H1 (cell line): ENCODE measurements around the gene LLGL2. TPM values are rescaled to one million over a fixed set of nuclear protein-coding genes. Genes with fewer than 3 reads are reported as not detected.

Experiments used
- CTCF ChIA-PET: fragments of 300-600 bp; sonication (Branson Sonifier 250); formaldehyde crosslinking; loops from one replicate; lab custom pipeline; 2021; ENCODE audit not compliant: partially characterized antibody; lab: Charles Lee
- POLR2A ChIA-PET: fragments of 300-600 bp; sonication (Branson Sonifier 250); formaldehyde crosslinking; loops from one replicate; lab custom pipeline; 2021; ENCODE audit warnings: inconsistent platforms; ENCODE audit not compliant: partially characterized antibody; lab: Charles Lee
- DNase-seq, 2 experiments: peaks; one replicate each; pipeline versions ENCODE4 v3.0.0 to v3.0.0-alpha.2; 2010 to 2022; ENCODE audit warnings: low spot score in 2 of 2, low read depth in 1 of 2, mixed read lengths in 1 of 2
- FAIRE-seq: peaks from 2 replicates; lab custom pipeline; 2011; peaks lifted over from hg19 to GRCh38; lab: Jason Lieb, UNC
- H2AFZ ChIP-seq: 2 replicates; pipeline ENCODE4 v1.8.1; 2012; ENCODE audit warnings: low read length, inconsistent platforms
- H2AK5ac ChIP-seq: 2 replicates; pipeline ENCODE4 v1.6.1; 2013; ENCODE audit warnings: low read depth, low read length
- H2BK120ac ChIP-seq: replicated peaks from 2 replicates; pipeline ENCODE3; 2013; ENCODE audit warnings: low read depth, low read length, inconsistent platforms
- H2BK12ac ChIP-seq: 2 replicates; pipeline ENCODE4 v1.6.1; 2013; ENCODE audit warnings: low read depth, low read length
- H2BK15ac ChIP-seq: 2 replicates; pipeline ENCODE4 v1.6.1; 2013; ENCODE audit warnings: low read length
- H2BK20ac ChIP-seq: 2 replicates; pipeline ENCODE4 v1.6.1; 2013; ENCODE audit warnings: low read length
- H2BK5ac ChIP-seq: 2 replicates; pipeline ENCODE4 v1.6.1; 2013; ENCODE audit warnings: low read depth, low read length
- H3K14ac ChIP-seq: 2 replicates; pipeline ENCODE4 v1.6.1; 2013; ENCODE audit warnings: inconsistent platforms; ENCODE audit not compliant: insufficient read length
- H3K18ac ChIP-seq: 2 replicates; pipeline ENCODE4 v1.6.1; 2013; ENCODE audit warnings: low read length; ENCODE audit errors: extremely low read depth
- H3K23ac ChIP-seq: 2 replicates; pipeline ENCODE4 v1.6.1; 2013; ENCODE audit warnings: inconsistent platforms; ENCODE audit not compliant: insufficient read length
- H3K23me2 ChIP-seq: 2 replicates; pipeline ENCODE4 v1.6.1; 2013; ENCODE audit warnings: low read depth, low read length
- H3K27ac ChIP-seq: 2 replicates; pipeline ENCODE4 v1.6.1; 2011; ENCODE audit warnings: low read depth, low read length, inconsistent platforms
- H3K27me3 ChIP-seq, 4 experiments: replicated peaks in 1 of 4; 1 replicate in 1 of 4; 2 replicates in 3 of 4; pipeline versions ENCODE4 v1.6.1 to v1.8.1; 2011 to 2013; ENCODE audit warnings: low read length in 3 of 4, mild to moderate bottlenecking in 3 of 4, inconsistent platforms in 2 of 4, mixed read lengths in 2 of 4, moderate library complexity in 1 of 4; ENCODE audit not compliant: control insufficient read depth in 3 of 4, insufficient read depth in 3 of 4; ENCODE audit errors: extremely low read depth in 1 of 4
- H3K36me3 ChIP-seq, 4 experiments: 2 replicates each; pipeline versions ENCODE4 v1.6.1 to v1.8.1; 2011 to 2013; ENCODE audit warnings: mild to moderate bottlenecking in 4 of 4, low read length in 3 of 4, moderate library complexity in 2 of 4, control low read depth in 1 of 4, inconsistent platforms in 1 of 4; ENCODE audit not compliant: insufficient read depth in 4 of 4, control insufficient read depth in 2 of 4
- H3K4ac ChIP-seq: replicated peaks from 2 replicates; pipeline ENCODE3; 2013; ENCODE audit warnings: low read length, low read depth, mixed read lengths, inconsistent platforms; ENCODE audit not compliant: insufficient read length
- H3K4me1 ChIP-seq, 4 experiments: replicated peaks in 1 of 4; 1 replicate in 1 of 4; 2 replicates in 3 of 4; pipeline versions ENCODE4 v1.6.1 to v1.8.1; 2011 to 2013; ENCODE audit warnings: low read length in 3 of 4, inconsistent platforms in 2 of 4, mixed read lengths in 1 of 4; ENCODE audit not compliant: insufficient read depth in 4 of 4, control insufficient read depth in 3 of 4
- H3K4me2 ChIP-seq, 2 experiments: 2 replicates each; pipeline versions ENCODE4 v1.6.1 to v1.8.1; 2011 to 2013; ENCODE audit warnings: low read depth in 2 of 2, low read length in 2 of 2, control low read depth in 1 of 2, inconsistent platforms in 1 of 2, mild to moderate bottlenecking in 1 of 2; ENCODE audit not compliant: insufficient read depth in 1 of 2
- H3K4me3 ChIP-seq, 4 experiments: fragments of 200-600, 300-600 bp in 1 of 4; sonication (generic), shearing (Covaris generic), sonication (Bioruptor Twin) in 1 of 4; 2 replicates each; pipeline versions ENCODE4 v1.5.1 to v1.8.1; 2011 to 2016; ENCODE audit warnings: low read length in 4 of 4, low read depth in 3 of 4, control low read depth in 2 of 4, inconsistent platforms in 2 of 4, mild to moderate bottlenecking in 2 of 4, mixed read lengths in 1 of 4, moderate library complexity in 1 of 4; ENCODE audit not compliant: insufficient read depth in 2 of 4; ENCODE audit errors: extremely low read depth in 1 of 4
- H3K56ac ChIP-seq: replicated peaks from 2 replicates; pipeline ENCODE3; 2013; ENCODE audit warnings: low read depth, mild to moderate bottlenecking, mixed read lengths, low read length, inconsistent platforms; ENCODE audit not compliant: insufficient read length
- H3K79me1 ChIP-seq: 2 replicates; pipeline ENCODE4 v1.6.1; 2013; ENCODE audit warnings: low read depth, low read length, control low read depth
- H3K79me2 ChIP-seq, 2 experiments: 2 replicates each; pipeline versions ENCODE4 v1.6.1 to v1.8.1; 2012 to 2013; ENCODE audit warnings: low read length in 2 of 2, mild to moderate bottlenecking in 2 of 2, inconsistent platforms in 1 of 2; ENCODE audit not compliant: insufficient read depth in 2 of 2, control insufficient read depth in 1 of 2
- H3K9ac ChIP-seq, 4 experiments: replicated peaks in 1 of 4; 1 replicate in 1 of 4; 2 replicates in 3 of 4; pipeline versions ENCODE4 v1.6.1 to v1.8.1; 2011 to 2013; ENCODE audit warnings: low read depth in 3 of 4, low read length in 3 of 4, control low read depth in 2 of 4, mild to moderate bottlenecking in 2 of 4, moderate library complexity in 2 of 4, inconsistent platforms in 1 of 4; ENCODE audit errors: extremely low read depth in 1 of 4
- H3K9me3 ChIP-seq, 2 experiments: 2 replicates each; pipeline versions ENCODE4 v1.6.1 to v1.8.1; 2012 to 2013; ENCODE audit warnings: mild to moderate bottlenecking in 2 of 2, moderate library complexity in 2 of 2, control low read depth in 1 of 2, inconsistent platforms in 1 of 2, low read depth in 1 of 2, low read length in 1 of 2, mixed read lengths in 1 of 2; ENCODE audit not compliant: insufficient read depth in 2 of 2
- H4K20me1 ChIP-seq, 2 experiments: replicated peaks in 1 of 2; 2 replicates each; pipeline versions ENCODE3 to v1.8.1; 2011 to 2013; ENCODE audit warnings: inconsistent platforms in 2 of 2, low read length in 2 of 2, mild to moderate bottlenecking in 1 of 2; ENCODE audit not compliant: insufficient read depth in 2 of 2, control insufficient read depth in 1 of 2
- H4K5ac ChIP-seq: 2 replicates; pipeline ENCODE4 v1.6.1; 2013; ENCODE audit warnings: low read length, low read depth, mixed read lengths, inconsistent platforms; ENCODE audit not compliant: insufficient read length
- H4K8ac ChIP-seq: 2 replicates; pipeline ENCODE4 v1.8.0; 2013; ENCODE audit warnings: mild to moderate bottlenecking, moderate library complexity, low read length, inconsistent platforms; ENCODE audit not compliant: insufficient read depth; ENCODE audit errors: extremely low read depth
- H4K91ac ChIP-seq: replicated peaks from 2 replicates; pipeline ENCODE3; 2013; ENCODE audit warnings: low read length, mixed read lengths, inconsistent platforms; ENCODE audit not compliant: insufficient read length
- KDM5A ChIP-seq: fragments of 200-600 bp; IDR thresholded peaks from 2 replicates; pipeline ENCODE4 v1.7.1; 2012; ENCODE audit warnings: mild to moderate bottlenecking, low read length, inconsistent platforms, mixed read lengths
- SUZ12 ChIP-seq: fragments of 200-600 bp; sonication (generic); IDR thresholded peaks from 2 replicates; pipeline ENCODE4 v1.6.1; 2012; ENCODE audit warnings: mild to moderate bottlenecking, inconsistent platforms, low read length, moderate library complexity, mixed read lengths
- WGBS, 2 experiments: shearing (Covaris generic) in 1 of 2; methylation state at CpG; one replicate each; pipeline versions ENCODE4 v1.1.6 to v1.1.7; 2013 to 2015; ENCODE audit warnings: low lambda C conversion rate in 2 of 2, mixed read lengths in 2 of 2, inconsistent platforms in 1 of 2, low coverage in 1 of 2, missing lambda C conversion rate in 1 of 2; ENCODE audit not compliant: insufficient replicate concordance in 2 of 2, insufficient coverage in 1 of 2, insufficient read length in 1 of 2; ENCODE audit errors: extremely low coverage in 1 of 2, missing lambda C conversion rate in 1 of 2; 5-methylcytosine and 5-hydroxymethylcytosine counted together
- polyA plus RNA-seq, 7 experiments: library from polyadenylated mRNA; depleted of rRNA in 3 of 7; stranded (reverse) in 5 of 7; unstranded in 2 of 7; fragments of >200 nt in 5 of 7; fragments of 200-250 nt in 2 of 7; gene quantifications; 1 replicate in 5 of 7; 2 replicates in 1 of 7; 4 replicates in 1 of 7; pipeline versions ENCODE4 v1.2.1 to v1.2.3, GENCODE V29; 2011 to 2013; ENCODE audit warnings: missing spikeins in 2 of 7, mixed read lengths in 2 of 7
- total RNA-seq: library from RNA; stranded (reverse); fragmentation: NEBNext Ultra II Directional; extraction: Animal tissue kit (Norgen Biotek cat#: 25700); gene quantifications from 2 replicates; pipeline ENCODE4 v1.2.1, GENCODE V29; 2021

The LLGL2 gene
- total and polyA plus RNA-seq, 2 of the 8 experiments (the other 6 are each of a cell fraction or from before 2014, with no cell fraction given) = 64.5 to 77.1 TPM

DNA sequence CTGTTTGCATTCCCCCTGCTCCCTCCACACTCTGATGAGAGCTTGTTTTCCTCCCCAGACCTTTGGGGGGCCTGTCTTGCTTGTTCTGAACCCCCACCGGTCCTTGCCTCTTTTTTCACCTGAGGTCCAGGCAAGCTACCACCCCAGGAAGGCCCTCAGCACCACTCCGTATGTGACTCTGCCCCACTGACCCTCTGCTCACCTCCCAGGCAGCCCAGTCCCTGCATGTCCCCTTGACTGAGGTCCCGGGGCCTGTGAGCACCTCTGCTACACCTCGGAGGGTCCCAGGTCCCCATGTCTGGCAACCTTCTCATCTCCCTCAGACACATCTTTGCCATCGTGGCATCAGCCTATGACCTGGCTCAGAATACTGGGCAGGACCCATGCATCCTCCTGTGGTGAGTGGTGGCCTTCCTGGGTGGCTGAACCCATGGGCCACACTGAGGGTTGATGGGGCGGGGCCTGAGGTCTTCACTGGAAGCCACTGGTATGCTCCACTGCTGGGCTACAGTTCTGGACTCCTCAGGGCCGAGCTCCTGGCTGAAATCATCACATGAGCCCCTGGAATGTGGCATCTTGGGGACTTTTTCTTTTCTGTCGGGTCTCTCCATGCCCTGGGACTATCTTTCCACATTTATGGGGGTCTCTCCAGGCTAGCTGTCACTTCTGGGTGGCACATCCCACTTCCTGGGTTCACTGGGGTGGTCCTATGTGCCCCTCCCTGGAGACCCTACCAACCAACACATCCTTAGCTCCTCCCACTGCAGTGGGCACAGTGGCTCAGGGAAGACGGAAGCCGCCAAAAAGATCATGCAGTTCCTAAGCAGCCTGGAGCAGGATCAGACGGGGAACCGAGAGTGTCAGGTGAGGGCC is 65.6 kb downstream of the LLGL2 start:
- peaks cover 0 to 9% (median 3%) of the 10 kb centered on the region in 4 experiments; a peak in 5 of 7 replicates for H3K4me1 ChIP-seq
- no peak for TF ChIP-seq KDM5A
- TF ChIP-seq SUZ12 = no peak
- H3K36me3 ChIP-seq = no peaks in the 10 kb centered on the region
- H4K91ac ChIP-seq = no peak overlapping the region
- no peak overlapping the region for H2BK5ac ChIP-seq
- H2BK120ac ChIP-seq = no peak overlapping the region
- no peak overlapping the region for H2BK12ac ChIP-seq
- H3K79me2 ChIP-seq = no peaks in the 10 kb centered on the region
- no peak overlapping the region for H3K18ac ChIP-seq
- H2AK5ac ChIP-seq = no peak overlapping the region
- no peak overlapping the region for H2AFZ ChIP-seq
- no peak overlapping the region for H3K27ac ChIP-seq
- WGBS, 2 experiments = 87% methylated on average over 12 of the region's 12 CpGs; no CpG with 5 or more reads in 1 of the 2 experiments
- H4K8ac ChIP-seq = peak overlapping the region; percentile 62; the same call in 1 of the 2 replicates
- DNase-seq = no peak
- H3K4me2 ChIP-seq = no peak overlapping the region
- H3K4ac ChIP-seq = no peak overlapping the region
- H3K14ac ChIP-seq = no peak overlapping the region
- ChIA-PET CTCF (interaction anchor here (0.6 to 59.2 kb wide), 22 partner anchors 10 to 1545 kb away, joined by 3 to 2200 read pairs (median 4); partner anchors contain the start of genes RECQL5, SAP30BP, SMIM5 and TSEN54), POLR2A (interaction anchor here (1.2 to 2.4 kb wide), 4 partner anchors 8 to 189 kb away, joined by 3 to 7 read pairs (median 5); partner anchors contain the start of gene SMIM5)
- H3K23ac ChIP-seq = no peak overlapping the region
- H4K5ac ChIP-seq = no peak overlapping the region
- no peak overlapping the region for H3K4me3 ChIP-seq
- no peaks in the 10 kb centered on the region for H3K79me1 ChIP-seq
- peaks cover 0 to 2% of the 10 kb centered on the region in 2 experiments for H4K20me1 ChIP-seq
- no peaks in the 10 kb centered on the region for H3K9me3 ChIP-seq
- H3K56ac ChIP-seq = no peak overlapping the region
- no peak for FAIRE-seq
- H3K9ac ChIP-seq = no peak overlapping the region
- peaks cover 0 to 19% (median 5%) of the 10 kb centered on the region in 4 experiments; a peak in 4 of 7 replicates for H3K27me3 ChIP-seq
- H2BK15ac ChIP-seq = no peak overlapping the region
- H3K23me2 ChIP-seq = peaks cover 14% of the 10 kb centered on the region; the same call in 1 of the 2 replicates
- H2BK20ac ChIP-seq = no peak overlapping the region
